Stimulated activated CD8-positive, alpha-beta memory T cell treated with anti-CD3 and anti-CD28 coated beads, Interleukin-7, amount 100 ng/mL, for 4 hours (primary cell): ENCODE results near the gene KCNN4.
"Not testable (repeated sequence)": the region's sequence is repeated elsewhere in the genome, so short reads cannot be mapped to it uniquely, and the experiment has no call there.

Source experiments
- DNase-seq, 2 donors: peaks; one replicate each; pipeline ENCODE4 v3.0.0-alpha.2; 2020; ENCODE audit warnings: low read depth in 2 of 2

KCNN4 gene

GRCh38 chr19:43798546-43799409 is 18.0 kb upstream of the KCNN4 start:
- DNase-seq = peak; percentile 70 to 76

DNA sequence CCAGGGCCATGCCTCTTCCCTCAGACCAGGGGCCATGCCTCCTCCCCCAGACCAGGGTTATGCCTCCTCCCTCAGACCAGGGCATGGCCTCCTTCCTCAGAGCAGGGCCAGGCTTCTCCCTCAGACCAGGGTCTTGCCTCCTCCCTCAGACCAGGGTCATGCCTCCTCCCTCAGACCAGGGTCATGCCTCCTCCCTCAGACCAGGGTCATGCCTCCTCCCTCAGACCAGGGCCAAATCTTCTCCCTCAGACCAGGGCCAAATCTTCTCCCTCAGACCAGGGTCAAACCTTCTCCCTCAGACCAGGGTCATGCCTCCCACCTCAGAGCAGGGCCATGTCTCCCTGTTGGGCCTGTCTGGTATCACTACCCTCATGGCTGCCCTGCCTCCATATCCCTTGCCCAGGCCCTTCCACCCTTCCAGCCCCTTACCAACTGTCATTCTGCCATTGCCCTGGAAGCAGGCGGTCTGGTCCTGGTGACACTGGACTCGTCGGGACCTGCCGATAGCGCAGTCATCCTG is 17.3 kb upstream of the KCNN4 start:
- no peak for DNase-seq

GRCh38 chr19:43797556-43797955 is 16.8 kb upstream of the KCNN4 start:
- no peak for DNase-seq

DNA sequence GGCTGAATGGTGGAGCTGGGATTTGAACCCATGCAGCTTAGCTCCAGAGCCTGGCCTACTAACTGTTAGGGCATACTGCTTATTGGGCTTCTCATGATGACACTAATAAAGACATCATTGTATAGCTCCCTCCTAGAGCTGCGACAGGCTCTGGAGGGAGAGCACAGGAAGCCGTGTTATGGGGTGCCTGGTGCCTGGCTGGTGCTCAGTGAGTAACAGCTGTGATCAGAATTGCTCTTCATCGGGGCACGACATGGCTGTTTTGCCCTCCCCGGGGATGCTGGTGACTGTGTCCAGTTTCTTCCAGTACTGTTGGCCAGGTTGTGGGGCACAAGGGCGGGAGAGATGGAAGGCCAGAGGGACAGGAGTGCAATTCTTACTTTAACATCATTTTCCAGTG is 16.3 kb upstream of the KCNN4 start:
- no peak for DNase-seq

GRCh38 chr19:43790587-43790986 is 9.8 kb upstream of the KCNN4 start:
- DNase-seq = no peak

- no peak for DNase-seq
Observed at GRCh38 chr19:43789029-43789428, 8.3 kb upstream of the KCNN4 start.

GRCh38 chr19:43786665-43787064 is 5.9 kb upstream of the KCNN4 start:
- DNase-seq = no peak

DNA sequence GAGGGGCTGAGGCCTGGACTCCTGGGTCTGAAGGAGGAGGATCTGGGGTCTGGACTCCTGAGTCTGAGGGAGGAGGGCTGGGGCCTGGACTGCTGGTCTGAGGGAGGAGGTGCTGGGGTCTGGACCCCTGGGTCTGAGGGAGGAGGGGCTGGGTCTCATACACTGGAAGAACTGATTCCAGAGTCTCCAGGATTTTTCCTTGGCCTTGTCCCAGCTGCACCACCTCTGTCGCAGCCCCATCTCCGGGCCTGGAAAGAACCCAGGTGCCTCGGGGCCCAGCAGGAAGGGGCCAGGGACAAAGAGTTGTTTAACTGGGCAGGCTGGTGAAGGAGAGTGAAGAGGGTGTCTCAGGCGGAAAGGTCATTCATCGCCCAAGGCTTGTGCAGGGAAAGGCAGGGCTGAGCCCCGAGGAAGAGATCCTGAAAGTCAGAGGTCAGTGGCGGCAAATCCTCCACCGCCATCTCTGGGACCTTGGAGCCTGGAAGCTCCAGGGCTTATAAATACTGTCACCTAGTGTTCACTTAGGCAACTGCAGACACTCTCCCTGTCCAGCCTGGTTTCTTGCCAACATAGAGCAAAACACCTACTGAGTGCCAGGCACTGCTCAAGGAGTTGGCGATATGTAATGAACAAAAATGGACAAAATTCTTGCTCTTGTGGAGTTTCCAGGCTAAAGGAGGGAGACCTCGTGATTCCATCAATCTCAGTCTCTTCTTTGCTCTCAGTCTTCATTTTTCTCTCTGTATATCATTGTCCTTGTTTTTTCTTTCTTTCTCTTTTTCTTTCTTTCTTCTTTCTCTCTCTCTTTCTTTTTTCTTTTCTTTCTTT is 4.4 kb upstream of the KCNN4 start:
- peak in 1 of 2 donors; percentile 31 for DNase-seq

GRCh38 chr19:43784241-43784980 is 3.6 kb upstream of the KCNN4 start:
- peak; percentile 41 for DNase-seq

GRCh38 chr19:43783636-43784035 is 2.9 kb upstream of the KCNN4 start:
- DNase-seq = no peak

GRCh38 chr19:43782689-43783231 is 2.0 kb upstream of the KCNN4 start:
- DNase-seq = no peak

DNA sequence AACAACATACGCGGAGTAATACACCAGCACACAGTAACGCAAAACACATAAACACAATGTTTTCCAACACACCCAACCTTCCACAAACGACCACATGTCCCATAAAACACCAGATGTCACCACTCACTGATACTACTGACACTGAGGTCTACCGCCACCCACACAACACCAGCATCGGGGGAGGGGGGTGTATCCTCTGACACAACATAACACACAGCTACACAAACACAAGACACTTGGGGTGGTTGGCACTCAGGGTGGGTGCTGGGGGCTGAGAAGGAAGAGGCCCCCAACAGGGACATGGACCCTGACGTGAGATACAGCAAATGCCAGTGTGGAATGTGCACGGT is 1.5 kb upstream of the KCNN4 start:
- no peak for DNase-seq

- no peak for DNase-seq
Observed at GRCh38 chr19:43781630-43782310, 997 bp upstream of the KCNN4 start.

DNA sequence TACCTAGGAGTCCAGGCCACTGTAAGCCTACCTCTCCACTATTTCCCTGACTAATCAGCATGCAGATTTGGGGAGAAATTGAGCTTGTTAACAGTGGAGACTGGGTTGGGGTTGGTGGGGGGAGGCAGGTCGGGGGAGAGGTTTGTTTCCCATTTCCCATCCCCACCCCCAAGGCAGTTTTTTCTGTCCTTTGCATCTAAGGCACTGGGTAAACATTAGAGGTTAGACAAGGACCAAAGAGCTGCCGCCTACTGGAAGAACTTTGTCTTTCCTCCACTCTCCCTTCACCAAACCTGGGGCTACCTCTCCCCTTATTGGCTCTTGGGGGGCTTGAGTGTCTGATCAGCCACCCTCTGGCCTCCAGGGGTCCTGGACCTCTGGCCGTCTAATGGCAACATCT is 953 bp downstream of the KCNN4 start:
- no peak for DNase-seq

DNA sequence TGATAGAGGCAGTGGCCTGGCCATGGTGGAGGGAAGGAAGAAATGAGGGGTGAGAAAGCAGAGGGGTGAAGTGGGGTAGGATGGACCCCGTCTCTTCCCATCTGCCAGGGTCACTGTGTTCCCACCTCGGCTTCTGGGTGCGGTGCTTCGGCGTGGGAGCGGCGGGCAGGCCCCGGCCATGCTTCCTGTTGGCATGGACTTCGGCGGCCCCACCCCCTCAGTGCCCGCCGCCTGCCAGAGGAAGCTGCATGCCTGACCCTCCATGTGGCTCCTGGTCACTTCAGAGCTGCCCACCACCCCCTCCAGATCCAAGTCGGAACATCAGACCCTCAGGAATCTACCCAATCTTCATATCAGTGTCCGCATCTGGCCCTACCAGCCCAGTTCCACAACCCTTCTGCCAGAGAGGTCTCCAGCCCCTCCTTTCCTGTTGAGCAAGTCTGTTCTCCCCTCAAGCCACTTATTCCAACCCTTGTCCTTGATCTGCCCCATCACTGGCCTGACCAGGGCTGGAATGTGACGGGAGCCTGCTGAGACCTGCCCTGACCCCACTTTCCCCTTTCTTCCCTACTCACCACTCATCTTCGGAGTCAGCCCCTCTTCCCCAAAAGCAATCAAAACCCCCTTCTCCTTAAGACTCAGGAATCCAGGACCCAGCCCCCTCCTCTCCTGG is 1.5 kb downstream of the KCNN4 start:
- DNase-seq = no peak

GRCh38 chr19:43778651-43779050 is 2.1 kb downstream of the KCNN4 start:
- no peak for DNase-seq

DNA sequence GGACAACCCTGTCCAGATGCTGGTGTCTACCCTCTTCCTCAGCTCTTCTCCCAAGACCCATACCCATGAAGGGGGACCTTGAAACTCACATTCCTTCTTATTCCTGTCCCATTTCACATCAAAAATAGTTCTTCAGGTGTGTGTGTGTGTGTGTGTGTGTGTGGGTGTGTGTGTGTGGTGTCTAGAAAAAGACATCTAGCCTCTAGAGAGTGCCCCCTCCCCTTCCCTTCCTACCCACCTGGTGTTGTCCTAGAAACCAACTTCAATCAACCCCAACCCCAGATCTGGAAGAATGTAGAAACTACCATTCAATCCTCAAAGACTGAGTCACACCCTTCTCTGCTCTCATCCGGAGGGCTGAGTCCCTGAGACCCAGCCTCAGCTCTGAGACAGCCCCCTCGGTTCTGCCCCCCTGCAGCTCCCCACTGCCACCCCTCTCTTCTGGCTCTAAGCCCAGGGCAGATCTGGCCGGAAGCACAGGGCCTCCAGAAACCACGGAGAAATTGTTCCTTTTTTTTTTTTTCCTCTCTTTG is 3.5 kb downstream of the KCNN4 start:
- no peak for DNase-seq

DNA sequence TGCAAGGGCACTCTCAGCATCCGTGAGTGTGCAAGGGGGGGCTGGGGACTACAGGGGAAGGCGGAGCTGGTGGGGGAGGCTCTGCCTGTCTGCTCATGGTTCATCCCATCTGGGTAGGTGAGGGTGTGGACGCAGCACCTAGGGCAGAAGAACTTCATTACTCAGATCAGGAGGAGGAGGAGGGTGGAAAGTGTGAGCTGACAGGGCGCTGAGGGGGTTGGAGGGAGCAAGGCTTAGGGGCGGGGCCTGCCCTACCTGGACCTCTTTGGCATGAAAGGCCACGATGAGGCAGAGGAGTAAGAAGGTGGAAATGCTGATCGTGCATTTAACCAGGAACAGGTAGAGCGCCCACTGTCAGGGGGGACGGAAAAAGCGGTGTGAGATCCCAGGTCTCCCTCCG is 4.5 kb downstream of the KCNN4 start:
- peak; percentile 48 to 52 for DNase-seq

DNA sequence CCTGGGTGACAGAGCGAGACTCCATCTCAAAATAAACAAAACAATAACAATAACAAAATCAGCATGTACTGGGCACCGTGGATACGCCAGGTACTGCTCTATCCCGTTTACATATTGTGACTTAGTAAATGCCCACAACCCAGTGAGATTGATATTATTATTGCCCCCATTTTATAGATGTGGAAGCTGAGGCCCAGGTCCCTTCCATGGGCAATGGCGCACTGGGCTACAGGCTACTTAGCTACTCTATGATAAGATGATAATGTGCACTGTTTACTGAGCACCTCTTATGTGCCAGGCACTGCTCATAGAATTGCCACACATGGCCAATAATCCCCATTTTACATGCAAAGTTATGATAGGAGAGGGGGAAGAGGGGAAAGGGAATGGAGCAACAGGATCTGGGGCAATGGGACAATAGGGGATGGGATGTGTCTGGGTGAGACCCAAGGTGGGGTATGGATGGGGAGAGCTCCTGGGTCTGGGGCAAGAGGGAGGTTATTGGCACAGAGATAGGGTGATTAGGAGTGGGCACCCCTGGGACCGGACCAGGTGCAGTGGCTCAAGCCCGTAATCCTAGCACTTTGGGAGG is 5.4 kb downstream of the KCNN4 start:
- no peak for DNase-seq

GRCh38 chr19:43774940-43775258 is 5.9 kb downstream of the KCNN4 start:
- DNase-seq = not testable (repeated sequence)
